GM21390 (cell line): ENCODE results near the gene IQCH.
A peak's percentile ranks its signal among the peaks of the same experiment; 100 is the strongest.

Experiments
- ATAC-seq: cut with Tn5 transposase; IDR thresholded peaks from one replicate; pipeline ENCODE4 v1.9.1; 2021; ENCODE audit not compliant: unreplicated experiment

IQCH gene

GRCh38 chr15:67521783-67522568 is 267.4 kb downstream of the IQCH start:
- ATAC-seq, result no peak

DNA sequence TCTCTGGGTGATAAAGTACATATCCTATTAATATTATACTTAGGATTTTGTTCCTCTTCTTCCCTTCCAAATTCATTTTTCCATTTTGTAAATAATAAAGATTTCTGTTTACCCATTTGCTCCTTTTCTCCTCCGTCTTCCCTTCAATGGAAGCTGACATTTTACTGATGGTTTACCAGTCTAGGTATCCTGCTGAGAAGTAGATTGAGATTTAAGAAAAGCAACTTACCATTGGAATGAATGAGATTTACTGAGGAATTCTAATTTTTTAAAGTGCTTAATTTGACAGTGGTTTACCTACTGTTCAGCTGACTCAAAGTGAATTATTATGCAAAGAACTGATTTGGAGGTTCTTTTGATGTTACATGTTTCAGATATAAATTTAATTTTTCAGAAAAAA is 268.7 kb downstream of the IQCH start:
- no peak for ATAC-seq

GRCh38 chr15:67524235-67524634 is 269.6 kb downstream of the IQCH start:
- ATAC-seq, result no peak

GRCh38 chr15:67528513-67528912 is 273.9 kb downstream of the IQCH start:
- ATAC-seq, result no peak

DNA sequence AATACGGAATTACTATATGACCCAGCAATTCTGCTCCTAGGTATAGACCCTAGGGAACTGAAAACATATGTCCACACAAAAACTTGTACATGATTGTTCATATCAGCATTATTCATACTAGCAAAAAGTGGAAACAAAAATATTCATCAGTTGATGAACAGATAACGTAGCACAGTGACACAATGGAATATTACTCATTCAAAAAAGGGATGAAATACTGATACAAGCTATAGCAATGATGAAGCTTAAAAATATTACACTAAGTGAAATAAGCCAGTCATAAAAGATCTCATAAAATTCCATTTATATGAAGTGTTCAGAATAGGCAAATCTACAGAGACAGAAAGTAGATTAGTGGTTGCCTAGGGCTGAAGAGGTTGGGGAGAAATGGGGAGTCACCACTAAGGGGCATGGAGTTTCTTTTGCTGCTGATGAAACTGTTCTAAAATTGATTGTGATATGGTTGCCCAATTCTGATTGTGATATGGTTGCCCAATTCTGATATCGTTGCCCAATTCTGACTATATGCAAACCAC is 276.9 kb downstream of the IQCH start:
- no peak for ATAC-seq

DNA sequence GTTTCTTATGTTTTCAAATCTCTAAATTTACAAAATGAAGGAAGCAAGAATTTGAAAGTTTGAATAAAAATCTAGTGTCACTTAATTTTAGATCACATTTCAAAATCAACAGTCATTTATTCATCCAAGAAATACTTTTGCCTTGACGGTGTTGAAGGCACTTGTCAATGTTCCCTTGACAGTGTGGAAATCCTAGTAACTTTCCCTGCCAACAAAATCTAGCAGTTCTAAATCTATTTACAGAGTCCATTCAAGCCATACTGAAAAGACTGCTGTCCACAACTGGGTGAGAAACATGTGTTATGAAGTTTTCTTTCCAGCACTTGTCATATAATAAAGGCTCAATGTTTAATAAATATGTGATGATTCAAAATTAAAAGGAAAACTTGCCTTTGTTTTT is 279.3 kb downstream of the IQCH start:
- ATAC-seq, result no peak

DNA sequence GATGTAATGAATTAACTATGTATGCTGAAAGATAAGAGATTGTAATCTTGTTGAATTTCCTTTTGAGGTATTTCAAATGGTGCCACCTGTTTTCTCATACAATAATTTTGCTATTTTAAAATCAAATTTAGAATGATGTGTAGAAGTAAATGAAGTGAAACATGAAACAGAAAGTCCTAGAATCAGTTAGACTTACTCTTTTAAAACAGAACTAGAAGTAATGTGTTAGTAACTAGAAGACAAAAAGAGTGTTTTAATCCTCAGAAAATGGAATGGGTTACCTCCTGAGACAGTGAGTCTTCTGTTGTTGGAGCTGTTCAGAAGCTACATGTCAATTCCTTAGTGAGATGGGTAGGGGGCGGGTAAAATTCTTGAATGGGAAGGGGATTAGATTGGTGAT is 279.8 kb downstream of the IQCH start:
- ATAC-seq, result no peak

DNA sequence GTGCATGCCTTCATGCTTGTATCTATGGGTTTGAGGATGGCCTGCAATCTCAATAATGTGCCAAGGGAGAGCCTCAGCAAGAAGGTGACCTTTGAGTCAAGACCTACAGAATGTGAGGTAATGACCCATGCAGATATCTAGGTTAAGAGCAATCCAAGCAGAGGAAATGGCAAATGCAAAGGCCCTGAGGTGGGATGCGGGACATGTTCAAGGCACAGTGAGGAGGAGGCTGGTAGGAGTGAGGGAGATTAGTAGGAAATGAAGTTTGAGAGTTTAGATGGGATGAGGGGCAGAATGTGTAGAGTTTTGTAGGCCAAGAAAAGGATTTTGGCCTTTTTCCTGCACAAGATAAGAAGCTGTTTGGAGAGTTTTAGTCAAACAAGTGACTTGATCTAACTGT is 283.2 kb downstream of the IQCH start:
- ATAC-seq, result no peak

- ATAC-seq, result peak; percentile 39
Observed at GRCh38 chr15:67542420-67543347, 288.1 kb downstream of the IQCH start, which contains the start of gene MAP2K5. TSS of gene MAP2K5 (plus strand) at chr15:67542703. CDS start at chr15:67543336, 633 bp downstream.

DNA sequence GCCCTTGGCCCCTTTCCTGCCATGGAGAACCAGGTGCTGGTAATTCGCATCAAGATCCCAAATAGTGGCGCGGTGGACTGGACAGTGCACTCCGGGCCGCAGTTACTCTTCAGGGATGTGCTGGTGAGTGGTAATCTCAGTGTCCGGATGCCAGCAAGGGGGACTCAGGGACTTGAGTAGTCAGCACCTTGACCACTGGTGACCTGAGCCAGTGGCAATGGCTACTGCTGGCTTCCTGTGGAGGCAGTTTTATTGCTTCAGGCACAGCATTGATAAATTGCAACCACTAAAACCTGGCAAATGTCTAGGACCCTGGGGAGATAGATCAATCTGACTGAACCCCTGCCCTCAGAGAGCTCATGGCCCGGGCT is 288.7 kb downstream of the IQCH start:
- ATAC-seq, result no peak

DNA sequence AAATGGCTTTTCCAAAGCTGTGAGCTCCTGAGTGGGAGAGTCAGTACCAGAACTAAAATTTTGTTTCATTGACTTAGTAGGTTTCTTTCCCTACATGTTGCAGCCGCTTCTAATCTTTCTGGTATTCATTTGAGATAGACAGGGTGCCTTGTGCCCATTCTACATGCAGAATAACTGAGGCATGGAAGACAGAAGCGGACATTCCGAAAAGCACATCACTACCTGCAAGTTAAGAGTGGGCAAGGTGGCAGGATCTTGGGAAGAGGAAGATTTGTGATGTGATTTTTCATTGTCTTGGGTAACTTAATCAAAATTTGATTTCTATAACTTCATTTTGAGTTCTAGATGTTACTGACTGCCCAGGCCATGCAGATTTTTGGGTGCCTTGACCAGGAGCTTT is 289.9 kb downstream of the IQCH start:
- ATAC-seq, result no peak

DNA sequence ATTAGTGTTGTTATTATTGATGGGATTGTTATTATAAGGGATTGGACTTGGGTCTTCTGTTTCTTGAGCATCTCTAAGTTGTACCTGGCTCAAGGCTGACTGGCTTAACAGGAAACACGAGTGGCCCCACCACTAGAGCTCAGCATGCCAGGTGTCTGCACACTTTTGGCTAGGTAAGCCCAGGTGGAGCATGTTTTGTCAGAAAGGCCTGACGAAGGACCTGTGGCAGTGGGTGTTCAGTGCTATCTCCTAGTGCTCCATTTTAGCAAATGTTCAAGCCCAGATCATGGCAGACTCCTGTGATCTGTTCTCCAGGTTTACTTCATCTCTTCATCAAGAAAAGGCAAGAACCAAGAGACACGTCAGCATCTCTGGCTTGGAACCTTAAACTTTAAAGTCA is 291.3 kb downstream of the IQCH start:
- ATAC-seq, result no peak

- no peak for ATAC-seq
Observed at GRCh38 chr15:67547064-67547463, 292.5 kb downstream of the IQCH start.

GRCh38 chr15:67547836-67548235 is 293.2 kb downstream of the IQCH start:
- ATAC-seq, result no peak

DNA sequence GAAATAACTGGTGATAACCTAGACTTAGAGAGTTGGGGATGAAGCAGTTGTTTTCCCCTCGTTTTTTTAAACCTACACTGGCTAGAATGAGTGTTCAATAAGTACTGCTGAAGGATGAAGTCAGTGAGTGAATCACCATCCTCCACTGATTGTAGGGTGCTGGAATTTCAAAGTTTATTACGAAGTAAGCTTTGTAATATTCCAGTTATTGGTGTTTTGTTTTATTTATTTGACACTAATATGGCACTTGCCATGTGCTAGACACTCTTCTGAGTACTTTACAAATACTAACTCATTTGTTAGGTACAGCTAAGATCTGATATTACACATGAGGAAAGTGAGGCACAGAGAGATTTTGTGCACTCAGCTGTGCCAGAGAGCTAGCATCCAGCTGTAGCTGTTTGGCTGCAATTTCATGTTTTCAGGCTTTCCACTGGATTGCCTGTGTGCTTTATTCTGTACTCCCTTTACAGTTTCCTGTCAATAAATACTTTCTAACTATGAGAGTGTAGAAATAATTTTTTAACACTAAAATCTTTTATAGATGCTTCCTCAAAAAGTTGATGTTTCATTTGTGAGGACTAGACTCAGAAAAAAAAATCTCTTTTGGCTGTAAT is 293.8 kb downstream of the IQCH start:
- ATAC-seq, result no peak

DNA sequence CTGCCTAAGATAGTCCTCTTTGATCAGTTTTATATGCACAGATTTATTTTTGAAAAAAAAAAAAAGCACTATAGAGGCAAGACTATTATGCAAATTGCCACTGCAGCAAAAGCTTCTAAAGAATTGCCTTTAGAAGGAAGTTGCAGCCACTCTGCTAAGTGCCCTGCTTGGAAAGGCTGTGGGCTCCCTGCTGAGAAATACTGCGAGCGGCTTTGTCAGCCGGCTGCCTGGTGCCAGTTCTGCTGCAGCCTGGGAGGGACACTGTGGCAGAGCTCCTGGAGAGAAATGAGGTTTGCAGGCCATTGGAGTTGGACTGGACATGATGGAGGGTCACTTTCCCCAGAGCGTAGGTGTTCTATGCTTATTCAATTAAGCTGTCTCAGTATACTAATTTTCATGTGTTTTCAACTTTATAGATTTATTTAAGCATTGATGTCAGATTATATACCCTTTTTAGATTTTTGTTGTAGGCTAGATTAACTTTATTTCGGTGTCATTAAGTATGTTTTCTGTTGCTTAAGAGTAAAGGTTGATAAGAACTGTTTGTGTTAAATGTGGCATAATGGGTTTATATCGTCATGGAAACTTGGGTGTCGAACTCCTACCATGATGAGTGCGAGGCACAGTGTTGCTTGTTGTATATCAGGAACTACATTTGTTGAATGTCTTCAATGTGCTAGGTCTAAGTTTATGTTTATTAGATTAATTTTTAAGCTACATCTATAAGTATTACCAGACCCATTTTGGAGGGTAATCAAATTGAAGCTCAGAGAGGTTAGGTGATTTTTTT is 294.5 kb downstream of the IQCH start:
- ATAC-seq, result no peak

GRCh38 chr15:67549736-67550135 is 295.1 kb downstream of the IQCH start:
- no peak for ATAC-seq

DNA sequence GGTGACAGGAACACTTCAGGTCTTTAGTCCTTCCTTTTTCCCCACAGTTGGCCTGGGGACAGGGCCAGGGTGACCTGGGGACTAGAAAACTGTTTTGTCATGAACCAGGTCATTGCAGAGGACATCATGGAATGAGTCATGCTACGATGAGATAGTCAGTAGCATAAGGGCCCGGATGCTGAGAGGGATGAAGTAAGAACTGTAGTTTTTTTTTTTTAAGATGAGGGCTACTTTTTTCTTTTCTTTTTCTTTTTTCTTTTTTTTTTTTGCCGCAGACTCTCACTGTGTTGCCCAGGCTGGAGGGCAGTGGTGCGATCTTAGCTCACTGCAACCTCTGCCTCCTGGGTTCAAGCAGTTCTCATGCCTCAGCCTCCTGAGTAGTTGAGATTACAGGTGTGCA is 295.9 kb downstream of the IQCH start:
- ATAC-seq, result no peak

- ATAC-seq, result no peak
Observed at GRCh38 chr15:67551207-67551743, 296.7 kb downstream of the IQCH start.
